ENCODE data around the gene MRTFB.

MRTFB gene

GRCh38 chr16:14061732-14062259 is 9.3 kb upstream of the MRTFB start:
- ATAC-seq, result no peak
- no peak for TF ChIP-seq ZFP30 (CRISPR knock-in tag; IDR thresholded peaks at IDR 0.05)
- no peak for TF ChIP-seq PPARA (CRISPR knock-in tag; IDR thresholded peaks at IDR 0.05; ENCODE audit: borderline replicate concordance)
- TF ChIP-seq GLIS3 (CRISPR knock-in tag; IDR thresholded peaks at IDR 0.05), result no peak
- TF ChIP-seq ISL1 (CRISPR knock-in tag; IDR thresholded peaks at IDR 0.05), result no peak
- TF ChIP-seq CSRNP3 (CRISPR knock-in tag; IDR thresholded peaks at IDR 0.05), result no peak
- no peak for TF ChIP-seq PATZ1 (CRISPR knock-in tag; IDR thresholded peaks at IDR 0.05; ENCODE audit: borderline replicate concordance)
- TF ChIP-seq ZFP3 (CRISPR knock-in tag; IDR thresholded peaks at IDR 0.05), result no peak
- TF ChIP-seq ZC3H10 (CRISPR knock-in tag; IDR thresholded peaks at IDR 0.05), result no peak
- TF ChIP-seq CSDC2 (CRISPR knock-in tag; IDR thresholded peaks at IDR 0.05), result no peak
- no peak for TF ChIP-seq TOX (CRISPR knock-in tag; IDR thresholded peaks at IDR 0.05; ENCODE audit: borderline replicate concordance)

GRCh38 chr16:14062261-14062660 is 8.9 kb upstream of the MRTFB start:
- TF ChIP-seq CSDC2 (CRISPR knock-in tag; IDR thresholded peaks at IDR 0.05) (no peak), TOX (CRISPR knock-in tag; IDR thresholded peaks at IDR 0.05; ENCODE audit: borderline replicate concordance) (no peak), ZNF70 (CRISPR knock-in tag; IDR thresholded peaks at IDR 0.05) (no peak), ISL1 (CRISPR knock-in tag; IDR thresholded peaks at IDR 0.05) (no peak), GLIS3 (CRISPR knock-in tag; IDR thresholded peaks at IDR 0.05) (no peak), PPARA (CRISPR knock-in tag; IDR thresholded peaks at IDR 0.05; ENCODE audit: borderline replicate concordance) (no peak), ZNF565 (CRISPR knock-in tag; conservative IDR thresholded peaks at IDR 0.05; ENCODE audit: low read depth) (no peak), ARNTL (CRISPR knock-in tag; IDR thresholded peaks at IDR 0.05; ENCODE audit: borderline replicate concordance, low read depth) (no peak), CSRNP3 (CRISPR knock-in tag; IDR thresholded peaks at IDR 0.05) (no peak), ESRRG (CRISPR knock-in tag; IDR thresholded peaks at IDR 0.05) (no peak), CREB5 (CRISPR knock-in tag; IDR thresholded peaks at IDR 0.05; ENCODE audit: low read depth) (no peak), ZNF8 (CRISPR knock-in tag; IDR thresholded peaks at IDR 0.05) (no peak), RARB (CRISPR knock-in tag; IDR thresholded peaks at IDR 0.05) (no peak), ZFP3 (CRISPR knock-in tag; IDR thresholded peaks at IDR 0.05) (no peak)
- no peak for ATAC-seq

- TF ChIP-seq ESRRG (CRISPR knock-in tag; IDR thresholded peaks at IDR 0.05), result no peak
- TF ChIP-seq TCF4 (CRISPR knock-in tag; IDR thresholded peaks at IDR 0.05; ENCODE audit: borderline replicate concordance), result no peak
- TF ChIP-seq CSRNP3 (CRISPR knock-in tag; IDR thresholded peaks at IDR 0.05), result no peak
- TF ChIP-seq BACH2 (CRISPR knock-in tag; IDR thresholded peaks at IDR 0.05; ENCODE audit: borderline replicate concordance), result no peak
- no peak for TF ChIP-seq GLIS3 (CRISPR knock-in tag; IDR thresholded peaks at IDR 0.05)
- TF ChIP-seq ISL1 (CRISPR knock-in tag; IDR thresholded peaks at IDR 0.05), result no peak
- ATAC-seq, result no peak
Measured at GRCh38 chr16:14063618-14064581, 7.2 kb upstream of the MRTFB start.
